ENCODE data around the gene ITIH4. TPM values are rescaled to one million over a fixed set of nuclear protein-coding genes. Genes with fewer than 3 reads are reported as not detected.

ITIH4 gene
- polyA plus RNA-seq, 1 of the 3 experiments (the other 2 are of a cell fraction): 2.0 TPM

DNA sequence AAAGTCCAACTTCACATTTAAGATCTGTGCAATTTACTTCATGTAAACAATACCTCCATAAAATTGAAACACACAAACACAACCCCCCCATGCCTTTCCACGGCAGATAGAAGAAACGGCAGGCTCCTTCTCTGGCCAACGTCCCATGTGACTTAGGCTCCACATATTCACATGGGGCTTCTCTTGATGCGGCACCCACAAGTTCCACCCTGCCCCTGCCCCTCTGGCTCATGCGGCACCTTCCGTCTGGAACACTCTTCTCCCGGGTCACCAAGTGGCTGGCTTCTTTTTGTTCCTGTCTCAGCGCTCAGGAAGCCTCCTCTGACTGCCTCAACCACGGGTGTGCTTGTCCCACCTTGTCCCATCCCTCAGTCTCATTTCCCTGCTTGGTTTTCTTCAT, 41.3 kb upstream of the ITIH4 start:
- TF ChIP-seq SMC3 (IDR thresholded peaks at IDR 0.05; ENCODE audit: low read depth, low read length) (no peak), YY1 (IDR thresholded peaks at IDR 0.05; ENCODE audit: low read depth) (no peak), FOSL2 (IDR thresholded peaks at IDR 0.05; ENCODE audit: borderline replicate concordance, low read depth) (no peak), RAD21 (IDR thresholded peaks at IDR 0.05; ENCODE audit: low read length) (no peak), MXI1 (IDR thresholded peaks at IDR 0.05; ENCODE audit: low read depth, low read length) (no peak), MEF2A (IDR thresholded peaks at IDR 0.05; ENCODE audit: borderline replicate concordance, low read depth) (no peak), NRF1 (IDR thresholded peaks at IDR 0.05; ENCODE audit: low read depth, low read length) (no peak)
- TF ChIP-seq, protein P1, sequence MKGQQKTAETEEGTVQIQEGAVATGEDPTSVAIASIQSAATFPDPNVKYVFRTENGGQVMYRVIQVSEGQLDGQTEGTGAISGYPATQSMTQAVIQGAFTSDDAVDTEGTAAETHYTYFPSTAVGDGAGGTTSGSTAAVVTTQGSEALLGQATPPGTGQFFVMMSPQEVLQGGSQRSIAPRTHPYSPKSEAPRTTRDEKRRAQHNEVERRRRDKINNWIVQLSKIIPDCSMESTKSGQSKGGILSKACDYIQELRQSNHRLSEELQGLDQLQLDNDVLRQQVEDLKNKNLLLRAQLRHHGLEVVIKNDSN (IDR thresholded peaks at IDR 0.05; ENCODE audit: borderline replicate concordance, low read depth): no peak
- WGBS (ENCODE audit: low lambda C conversion rate): 90% methylated on average over 9 of the region's 9 CpGs
- Histone ChIP-seq H3K4me1 (ENCODE audit: control insufficient read depth in 1 of 2, insufficient read depth in 2 of 2, low read depth in 1 of 2, low read length in 1 of 2) (peaks cover 0 to 4% of the 10 kb centered on the region in 2 experiments; a peak in 1 of 4 replicates), H3K9me3 (no peaks in the 10 kb centered on the region), H2AFZ (ENCODE audit: low read depth) (no peak overlapping the region), H3K4me3 (ENCODE audit: low read depth in 2 of 2, low read length in 1 of 2) (no peak overlapping the region), H4K20me1 (ENCODE audit: insufficient read depth) (0 out of 2 replicates have a peak, but pooled peaks cover 4% of the 10 kb centered on the region), H3F3A (replicated peaks; ENCODE audit: insufficient read depth) (no peaks in the 10 kb centered on the region), H3K9ac (no peak overlapping the region), H3K27me3 (ENCODE audit: insufficient read depth) (no peaks in the 10 kb centered on the region), H3K9me2 (no peaks in the 10 kb centered on the region), H3K27ac (ENCODE audit: low read depth in 2 of 2, low read length in 1 of 2) (no peak overlapping the region), H3K4me2 (no peak overlapping the region), H3K79me2 (ENCODE audit: insufficient read depth) (no peaks in the 10 kb centered on the region), H3K36me3 (replicated peaks in 1 of 2; ENCODE audit: control insufficient read depth in 1 of 2, insufficient read depth in 2 of 2, low read length in 1 of 2) (no peaks in the 10 kb centered on the region)
- CTCF ChIA-PET: no interaction called here
- no peak for DNase-seq
- POLR2A ChIA-PET: no interaction called here

DNA sequence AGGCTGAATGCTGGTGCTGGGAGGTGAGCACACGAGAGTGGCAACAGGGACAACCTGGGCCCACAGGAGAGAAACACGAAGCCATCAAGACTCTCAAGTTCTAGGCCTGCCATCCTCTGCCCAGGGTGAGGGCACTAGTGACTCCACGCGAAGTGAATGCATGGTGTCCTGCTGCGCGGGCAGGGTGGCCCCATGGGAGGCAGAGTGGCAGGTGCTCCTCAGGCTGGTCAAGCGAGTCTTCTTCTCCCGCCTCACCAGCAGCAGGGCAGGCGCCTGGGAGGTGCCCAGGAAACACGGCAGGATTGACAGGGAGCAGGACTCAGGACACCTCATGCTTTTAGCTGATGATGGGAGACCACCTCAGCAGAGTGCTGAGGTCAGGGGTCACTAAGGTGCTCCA, 40.0 kb upstream of the ITIH4 start:
- Histone ChIP-seq H3K4me3 (ENCODE audit: low read depth in 2 of 2, low read length in 1 of 2) (no peak overlapping the region), H3K9me3 (no peaks in the 10 kb centered on the region), H2AFZ (ENCODE audit: low read depth) (no peak overlapping the region), H3K36me3 (replicated peaks in 1 of 2; ENCODE audit: control insufficient read depth in 1 of 2, insufficient read depth in 2 of 2, low read length in 1 of 2) (no peaks in the 10 kb centered on the region), H3K79me2 (ENCODE audit: insufficient read depth) (no peaks in the 10 kb centered on the region), H3K9me2 (no peaks in the 10 kb centered on the region), H4K20me1 (ENCODE audit: insufficient read depth) (no peaks in the 10 kb centered on the region), H3K9ac (no peak overlapping the region), H3K27ac (ENCODE audit: low read depth in 2 of 2, low read length in 1 of 2) (no peak overlapping the region), H3K27me3 (ENCODE audit: insufficient read depth) (no peaks in the 10 kb centered on the region), H3K4me2 (no peak overlapping the region), H3K4me1 (ENCODE audit: control insufficient read depth in 1 of 2, insufficient read depth in 2 of 2, low read depth in 1 of 2, low read length in 1 of 2) (peaks cover 0 to 4% of the 10 kb centered on the region in 2 experiments; a peak in 1 of 4 replicates), H3F3A (replicated peaks; ENCODE audit: insufficient read depth) (no peaks in the 10 kb centered on the region)
- WGBS (ENCODE audit: low lambda C conversion rate): 92% methylated on average over 9 of the region's 10 CpGs
- no peak for DNase-seq
- no peak for TF ChIP-seq ZBTB33 (IDR thresholded peaks at IDR 0.05; ENCODE audit: borderline replicate concordance, low read depth)
- no peak for TF ChIP-seq RFX5 (IDR thresholded peaks at IDR 0.05; ENCODE audit: low read length)
- TF ChIP-seq IRF3 (IDR thresholded peaks at IDR 0.05; ENCODE audit: low read depth, low read length): no peak
- TF ChIP-seq EP300 (IDR thresholded peaks at IDR 0.05; ENCODE audit: borderline replicate concordance in 1 of 2, low read depth in 1 of 2, low read length in 1 of 2): no peak
- TF ChIP-seq NRF1 (IDR thresholded peaks at IDR 0.05; ENCODE audit: low read depth, low read length): no peak
- no peak for TF ChIP-seq CTCF (IDR thresholded peaks at IDR 0.05)
- TF ChIP-seq TCF12 (IDR thresholded peaks at IDR 0.05): no peak
- ChIA-PET CTCF (interaction anchor here (0.9 to 1.3 kb wide), 3 partner anchors 18 to 239 kb away, joined by 3 to 4 read pairs (median 4); no protein-coding TSS in a partner anchor), POLR2A (no interaction called here)

All from SK-N-SH (cell line).